OCI-LY7 (cell line): ENCODE data around the gene TXLNG. TPM values are rescaled to one million over a fixed set of nuclear protein-coding genes. Genes with fewer than 3 reads are reported as not detected.

Experiments
- BruUV-seq: library from RNA; stranded (reverse); fragments of 400-500 nt; replicated peaks from 2 replicates; lab custom pipeline; 2021; lab: Mats Ljungman, UMichigan
- CTCF ChIA-PET: fragments of 300-600 bp; sonication (Branson Sonifier 250); formaldehyde crosslinking; loops from one replicate; lab custom pipeline; 2022; ENCODE audit warnings: antibody characterized with exemption; ENCODE audit not compliant: unreplicated experiment; lab: Charles Lee
- POLR2A ChIA-PET: fragments of 300-600 bp; sonication (Branson Sonifier 250); formaldehyde crosslinking; loops from one replicate; lab custom pipeline; 2022; ENCODE audit warnings: antibody characterized with exemption; lab: Charles Lee
- DNase-seq: peaks from one replicate; pipeline ENCODE4 v3.0.0-alpha.2; 2015; ENCODE audit warnings: low spot score
- H2AFZ ChIP-seq: fragments of 200-600 bp; sonication (generic), shearing (Covaris generic); 2 replicates; pipeline ENCODE4 v1.6.1; 2014; ENCODE audit warnings: mild to moderate bottlenecking, antibody characterized with exemption, low read length, moderate library complexity
- H3K27ac ChIP-seq: fragments of 200-600 bp; sonication (generic); 2 replicates; pipeline ENCODE4 v1.5.1; 2014; ENCODE audit warnings: mixed run types, low read depth, mild to moderate bottlenecking, moderate library complexity, low read length, inconsistent platforms; ENCODE audit not compliant: poor library complexity, severe bottlenecking
- H3K36me3 ChIP-seq: fragments of 200-600 bp; sonication (generic); 2 replicates; pipeline ENCODE4 v1.6.1; 2014; ENCODE audit warnings: mild to moderate bottlenecking, antibody characterized with exemption, low read length, moderate library complexity, mixed read lengths; ENCODE audit not compliant: insufficient read depth
- H3K4me1 ChIP-seq: fragments of 200-600 bp; sonication (generic); 2 replicates; pipeline ENCODE4 v1.5.1; 2014; ENCODE audit warnings: mild to moderate bottlenecking, low read length; ENCODE audit not compliant: insufficient read depth, poor library complexity, severe bottlenecking
- H3K4me2 ChIP-seq: fragments of 200-600 bp; sonication (generic); 2 replicates; pipeline ENCODE4 v1.6.1; 2014; ENCODE audit warnings: mild to moderate bottlenecking, low read length
- H3K4me3 ChIP-seq: fragments of 200-600 bp; sonication (generic); 2 replicates; pipeline ENCODE4 v1.5.1; 2014; ENCODE audit warnings: mild to moderate bottlenecking, low read depth, low read length; ENCODE audit not compliant: poor library complexity, severe bottlenecking
- H3K79me2 ChIP-seq: fragments of 200-600 bp; sonication (generic); 2 replicates; pipeline ENCODE4 v1.6.1; 2016; ENCODE audit warnings: low read depth, mild to moderate bottlenecking, low read length, moderate library complexity, mixed read lengths; ENCODE audit not compliant: insufficient read depth
- H3K9me2 ChIP-seq: fragments of 200-600 bp; sonication (generic); 2 replicates; pipeline ENCODE4 v1.6.1; 2016; ENCODE audit warnings: mild to moderate bottlenecking, low read length, mixed read lengths; ENCODE audit not compliant: insufficient read depth
- H3K9me3 ChIP-seq: fragments of 200-600 bp; sonication (generic); 2 replicates; pipeline ENCODE4 v1.6.1; 2014; ENCODE audit warnings: mild to moderate bottlenecking, mixed run types, low read length, mixed read lengths
- H4K20me1 ChIP-seq: fragments of 200-600 bp; sonication (generic); 2 replicates; pipeline ENCODE4 v1.6.1; 2014; ENCODE audit warnings: mild to moderate bottlenecking, antibody characterized with exemption, low read length, moderate library complexity, mixed read lengths; ENCODE audit not compliant: insufficient read depth
- EZH2phosphoT487 ChIP-seq: fragments of 200-600 bp; sonication (generic); IDR thresholded peaks from 2 replicates; pipeline ENCODE4 v1.6.1; 2018; ENCODE audit warnings: low read depth, borderline replicate concordance, mild to moderate bottlenecking, mixed run types, antibody characterized with exemption, low read length, moderate library complexity, mixed read lengths
- intact Hi-C: fragments of 100-400 bp; cut with micrococcal nuclease; formaldehyde crosslinking; loops from one replicate; pipeline ENCODE4 v1.10.0; 2022; ENCODE audit not compliant: unreplicated experiment
- total RNA-seq, 2 experiments: library from RNA; depleted of rRNA in 1 of 2; stranded (reverse); fragments of >200 nt in 1 of 2; shearing (Covaris generic) in 1 of 2; gene quantifications; 2 replicates each; pipeline ENCODE4 v1.2.3, GENCODE V29; 2014 to 2022
- TF ChIP-seq, protein P1 (sequence below): fragments of 200-600 bp; sonication (generic); conservative IDR thresholded peaks from 2 replicates; pipeline ENCODE4 v1.5.1; 2014; ENCODE audit warnings: mild to moderate bottlenecking, antibody characterized with exemption, low read length, moderate library complexity, mixed read lengths

TXLNG gene
- total RNA-seq, 2 experiments from 2014 or later, result 16.9 to 22.0 TPM

DNA sequence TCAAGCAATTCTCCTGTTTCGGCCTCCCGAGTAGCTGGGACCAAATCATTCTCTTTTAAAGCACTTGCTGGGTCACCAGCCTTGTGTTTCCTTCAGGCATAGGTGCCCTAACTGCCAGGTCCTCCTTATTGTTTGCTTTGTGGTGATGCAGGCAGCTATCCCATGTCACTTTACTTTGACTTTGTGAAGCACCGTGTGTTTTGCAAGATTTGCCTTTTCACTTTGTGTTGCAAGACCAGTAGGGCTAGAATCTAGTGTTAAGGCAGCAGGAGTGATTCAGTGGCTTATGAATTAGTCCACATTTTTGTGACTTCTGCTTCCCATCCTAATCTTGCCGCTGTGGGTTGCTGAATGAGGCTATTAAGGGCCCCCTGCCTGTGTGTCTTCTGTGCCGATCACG, 46.7 kb upstream of the TXLNG start:
- Histone ChIP-seq H2AFZ (no peak overlapping the region), H3K79me2 (no peaks in the 10 kb centered on the region), H3K36me3 (peaks cover 48% of the 10 kb centered on the region), H3K4me2 (no peak overlapping the region), H3K4me1 (no peaks in the 10 kb centered on the region), H3K9me3 (no peaks in the 10 kb centered on the region), H3K4me3 (no peak overlapping the region), H3K27ac (no peak overlapping the region), H3K9me2 (no peaks in the 10 kb centered on the region), H4K20me1 (no peaks in the 10 kb centered on the region)
- DNase-seq, result no peak
- ChIA-PET POLR2A (no interaction called here), CTCF (no interaction called here)
- TF ChIP-seq, protein P1, sequence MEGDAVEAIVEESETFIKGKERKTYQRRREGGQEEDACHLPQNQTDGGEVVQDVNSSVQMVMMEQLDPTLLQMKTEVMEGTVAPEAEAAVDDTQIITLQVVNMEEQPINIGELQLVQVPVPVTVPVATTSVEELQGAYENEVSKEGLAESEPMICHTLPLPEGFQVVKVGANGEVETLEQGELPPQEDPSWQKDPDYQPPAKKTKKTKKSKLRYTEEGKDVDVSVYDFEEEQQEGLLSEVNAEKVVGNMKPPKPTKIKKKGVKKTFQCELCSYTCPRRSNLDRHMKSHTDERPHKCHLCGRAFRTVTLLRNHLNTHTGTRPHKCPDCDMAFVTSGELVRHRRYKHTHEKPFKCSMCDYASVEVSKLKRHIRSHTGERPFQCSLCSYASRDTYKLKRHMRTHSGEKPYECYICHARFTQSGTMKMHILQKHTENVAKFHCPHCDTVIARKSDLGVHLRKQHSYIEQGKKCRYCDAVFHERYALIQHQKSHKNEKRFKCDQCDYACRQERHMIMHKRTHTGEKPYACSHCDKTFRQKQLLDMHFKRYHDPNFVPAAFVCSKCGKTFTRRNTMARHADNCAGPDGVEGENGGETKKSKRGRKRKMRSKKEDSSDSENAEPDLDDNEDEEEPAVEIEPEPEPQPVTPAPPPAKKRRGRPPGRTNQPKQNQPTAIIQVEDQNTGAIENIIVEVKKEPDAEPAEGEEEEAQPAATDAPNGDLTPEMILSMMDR, result no peak
- no peak for TF ChIP-seq EZH2phosphoT487
- BruUV-seq, result no TSS peak
- intact Hi-C loops, result no loop called here

DNA sequence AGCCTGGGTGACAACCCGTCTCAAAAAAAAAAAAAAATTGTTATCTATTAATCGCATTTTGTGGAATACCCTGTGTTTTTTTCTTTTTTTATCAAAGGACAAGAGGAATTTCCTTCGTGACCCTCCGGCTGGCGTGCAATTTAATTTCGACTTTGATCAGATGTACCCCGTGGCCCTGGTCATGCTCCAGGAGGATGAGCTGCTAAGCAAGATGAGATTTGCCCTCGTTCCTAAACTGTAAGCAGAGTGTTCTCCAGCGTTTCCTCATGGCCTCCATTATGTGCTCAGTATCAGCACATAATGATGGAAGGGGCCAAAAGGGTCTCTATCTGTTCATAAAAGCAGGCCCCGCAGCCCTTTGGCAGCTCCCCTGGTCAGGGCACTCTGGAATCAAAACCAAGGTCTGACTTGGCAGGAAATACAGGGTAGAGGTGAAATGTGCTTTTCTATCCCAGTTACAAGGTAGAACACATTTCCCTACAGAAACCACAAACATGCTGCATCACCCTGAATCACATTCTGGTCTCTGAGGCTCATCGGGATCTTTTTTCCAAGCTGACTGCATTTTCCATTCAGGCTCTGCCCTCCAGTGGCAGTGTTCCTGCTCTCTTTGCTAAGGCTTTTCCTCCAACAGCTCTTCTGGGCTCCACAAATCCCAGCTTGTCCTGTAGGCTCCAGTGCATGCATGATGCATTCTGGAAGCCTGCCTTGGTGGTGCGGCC, 42.5 kb upstream of the TXLNG start:
- Histone ChIP-seq H4K20me1 (no peaks in the 10 kb centered on the region), H3K4me2 (no peak overlapping the region), H3K4me1 (no peaks in the 10 kb centered on the region), H3K9me2 (no peaks in the 10 kb centered on the region), H2AFZ (no peak overlapping the region), H3K9me3 (no peaks in the 10 kb centered on the region), H3K79me2 (no peaks in the 10 kb centered on the region), H3K36me3 (peaks cover 35% of the 10 kb centered on the region), H3K4me3 (no peak overlapping the region), H3K27ac (no peak overlapping the region)
- CTCF ChIA-PET, result no interaction called here
- DNase-seq, result no peak
- POLR2A ChIA-PET, result interaction anchor here (0.7 kb wide), 1 partner anchor 80 kb away, joined by 3 read pairs; no protein-coding TSS in a partner anchor
- BruUV-seq, result no TSS peak
- no peak for TF ChIP-seq EZH2phosphoT487
- TF ChIP-seq, protein P1, result no peak
- intact Hi-C loops, result no loop called here

DNA sequence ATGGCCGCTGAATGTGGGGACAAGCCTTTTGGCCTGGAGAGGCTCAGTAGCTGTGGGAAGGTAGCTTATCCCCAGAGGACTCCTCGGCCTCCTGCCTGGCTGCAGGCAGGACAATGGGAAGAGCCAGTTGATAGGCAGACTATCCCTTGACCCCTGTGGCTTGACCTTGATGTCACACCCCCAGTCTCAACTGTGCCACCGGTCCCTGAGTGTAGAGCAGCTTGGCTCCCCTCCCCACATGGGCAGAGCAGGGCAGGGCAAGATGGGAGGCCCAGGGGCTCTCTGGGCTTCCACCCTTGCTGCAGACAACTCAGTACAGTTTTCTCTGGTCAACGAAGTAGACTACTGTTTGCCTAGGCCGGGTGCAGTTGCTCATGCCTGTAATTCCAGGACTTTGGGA, 41.2 kb upstream of the TXLNG start:
- no peak overlapping the region for H3K27ac ChIP-seq
- peaks cover 45% of the 10 kb centered on the region for H3K36me3 ChIP-seq
- no peaks in the 10 kb centered on the region for H3K9me2 ChIP-seq
- H3K4me1 ChIP-seq, result no peaks in the 10 kb centered on the region
- H3K4me2 ChIP-seq, result no peak overlapping the region
- DNase-seq, result no peak
- CTCF ChIA-PET, result no interaction called here
- H2AFZ ChIP-seq, result no peak overlapping the region
- H4K20me1 ChIP-seq, result no peaks in the 10 kb centered on the region
- intact Hi-C loops, result no loop called here
- H3K9me3 ChIP-seq, result no peaks in the 10 kb centered on the region
- no peaks in the 10 kb centered on the region for H3K79me2 ChIP-seq
- H3K4me3 ChIP-seq, result no peak overlapping the region
- no TSS peak for BruUV-seq
- TF ChIP-seq, protein P1, result no peak
- POLR2A ChIA-PET, result no interaction called here
